IMR-90 (cell line): Measurements from ENCODE around the gene TYRO3. TPM values are rescaled to one million over a fixed set of nuclear protein-coding genes. Genes with fewer than 3 reads are reported as not detected.
"Not testable (repeated sequence)": the region's sequence is repeated elsewhere in the genome, so short reads cannot be mapped to it uniquely, and the experiment has no call there.

ENCODE experiments used
- ATAC-seq: fragments of 200-7000 bp; cut with Tn5 transposase; 2 replicates; pipeline ENCODE4 v1.9.1; 2020; ENCODE audit warnings: low read depth, mild to moderate bottlenecking, moderate library complexity
- BruUV-seq: library from RNA; stranded (reverse); fragments of 400-500 nt; replicated peaks from 2 replicates; lab custom pipeline; 2021; lab: Mats Ljungman, UMichigan
- CTCF ChIA-PET: fragments of 300-600 bp; formaldehyde crosslinking; extraction: SDS; loops from one replicate; lab custom pipeline; 2021; ENCODE audit warnings: antibody characterized with exemption; lab: Yijun Ruan, JAX
- POLR2A ChIA-PET: fragments of 300-600 bp; sonication (Branson Sonifier 250); formaldehyde crosslinking; loops from one replicate; lab custom pipeline; 2022; ENCODE audit warnings: antibody characterized with exemption; ENCODE audit not compliant: unreplicated experiment; lab: Charles Lee
- DNase-seq: peaks from one replicate; pipeline ENCODE4 v3.0.0; 2013
- H2AFZ ChIP-seq: replicated peaks from 2 replicates; pipeline ENCODE3; 2013; ENCODE audit warnings: low read length, mild to moderate bottlenecking; ENCODE audit not compliant: poor library complexity
- H2AK5ac ChIP-seq: 2 replicates; pipeline ENCODE4 v1.6.1; 2013; ENCODE audit warnings: low read depth, low read length, inconsistent platforms
- H2AK9ac ChIP-seq: replicated peaks from 2 replicates; pipeline ENCODE3; 2013; ENCODE audit warnings: mild to moderate bottlenecking, low read depth, low read length, moderate library complexity; ENCODE audit not compliant: poor library complexity
- H2BK120ac ChIP-seq: 2 replicates; pipeline ENCODE4 v1.6.1; 2013; ENCODE audit warnings: low read depth, low read length, inconsistent platforms
- H2BK15ac ChIP-seq: 3 replicates; pipeline ENCODE4 v1.6.1; 2013; ENCODE audit warnings: low read depth, low read length, inconsistent platforms
- H2BK20ac ChIP-seq: 2 replicates; pipeline ENCODE4 v1.6.1; 2013; ENCODE audit warnings: low read depth, mild to moderate bottlenecking, inconsistent platforms, low read length, moderate library complexity
- H2BK5ac ChIP-seq: 2 replicates; pipeline ENCODE4 v1.6.1; 2013; ENCODE audit warnings: mild to moderate bottlenecking, low read depth, low read length, inconsistent platforms; ENCODE audit not compliant: poor library complexity, severe bottlenecking
- H3K14ac ChIP-seq: replicated peaks from 2 replicates; pipeline ENCODE4 v1.6.1; 2013; ENCODE audit warnings: low read depth, low read length, inconsistent platforms
- H3K18ac ChIP-seq: 2 replicates; pipeline ENCODE4 v1.6.1; 2013; ENCODE audit warnings: low read depth, low read length, control low read depth
- H3K23ac ChIP-seq: 2 replicates; pipeline ENCODE4 v1.6.1; 2013; ENCODE audit warnings: low read depth, low read length, inconsistent platforms
- H3K27ac ChIP-seq: 2 replicates; pipeline ENCODE4 v1.5.1; 2013; ENCODE audit warnings: mild to moderate bottlenecking, control low read depth, low read length; ENCODE audit not compliant: insufficient read depth
- H3K27me3 ChIP-seq: 2 replicates; pipeline ENCODE4 v1.6.1; 2013; ENCODE audit warnings: low read length; ENCODE audit not compliant: control insufficient read depth, insufficient read depth
- H3K36me3 ChIP-seq: 2 replicates; pipeline ENCODE4 v1.6.1; 2013; ENCODE audit warnings: low read length, mixed read lengths; ENCODE audit not compliant: control insufficient read depth, insufficient read depth
- H3K4ac ChIP-seq: 2 replicates; pipeline ENCODE4 v1.6.1; 2013; ENCODE audit warnings: low read depth, low read length, inconsistent platforms
- H3K4me1 ChIP-seq: 2 replicates; pipeline ENCODE4 v1.6.1; 2013; ENCODE audit warnings: low read length, mixed read lengths; ENCODE audit not compliant: control insufficient read depth, insufficient read depth
- H3K4me2 ChIP-seq: 2 replicates; pipeline ENCODE4 v1.6.1; 2013; ENCODE audit warnings: low read depth, mild to moderate bottlenecking, control low read depth, low read length, moderate library complexity
- H3K4me3 ChIP-seq: 2 replicates; pipeline ENCODE4 v1.5.1; 2013; ENCODE audit warnings: low read depth, mild to moderate bottlenecking, control low read depth, low read length, moderate library complexity; ENCODE audit not compliant: insufficient read depth
- H3K56ac ChIP-seq: 2 replicates; pipeline ENCODE4 v1.6.1; 2013; ENCODE audit warnings: low read length, inconsistent platforms; ENCODE audit not compliant: insufficient read depth; ENCODE audit errors: extremely low read depth
- H3K79me1 ChIP-seq, 2 experiments: 2 replicates each; pipeline ENCODE4 v1.6.1; 2013; ENCODE audit warnings: low read length in 2 of 2, inconsistent platforms in 1 of 2, low read depth in 1 of 2
- H3K9ac ChIP-seq: 2 replicates; pipeline ENCODE4 v1.6.1; 2013; ENCODE audit warnings: low read depth, low read length, control low read depth
- H3K9me1 ChIP-seq: 2 replicates; pipeline ENCODE4 v1.6.1; 2013; ENCODE audit warnings: low read length, inconsistent platforms; ENCODE audit not compliant: insufficient read depth
- H3K9me3 ChIP-seq: 2 replicates; pipeline ENCODE4 v1.6.1; 2013; ENCODE audit warnings: low read length; ENCODE audit not compliant: control insufficient read depth, insufficient read depth
- H4K20me1 ChIP-seq: 2 replicates; pipeline ENCODE4 v1.6.1; 2013; ENCODE audit warnings: low read length, inconsistent platforms; ENCODE audit not compliant: insufficient read depth
- H4K5ac ChIP-seq: 2 replicates; pipeline ENCODE4 v1.6.1; 2013; ENCODE audit warnings: mild to moderate bottlenecking, low read depth, low read length, control low read depth
- H4K8ac ChIP-seq, 2 experiments: 2 replicates each; pipeline ENCODE4 v1.6.1; 2013; ENCODE audit warnings: low read depth in 2 of 2, low read length in 2 of 2, control low read depth in 1 of 2, inconsistent platforms in 1 of 2
- H4K91ac ChIP-seq: 2 replicates; pipeline ENCODE4 v1.6.1; 2013; ENCODE audit warnings: low read depth, low read length, inconsistent platforms; ENCODE audit not compliant: insufficient read depth
- WGBS, 2 experiments: methylation state at CpG; one replicate each; pipeline versions ENCODE4 v1.1.5 to v1.1.7; 2013; ENCODE audit warnings: missing lambda C conversion rate in 2 of 2; ENCODE audit not compliant: insufficient read length in 1 of 2; ENCODE audit errors: extremely low coverage in 2 of 2; 5-methylcytosine and 5-hydroxymethylcytosine counted together
- dilution Hi-C: fragments of 300-500 bp; cut with HindIII; formaldehyde crosslinking; loops from one replicate; pipeline ENCODE4 v1.14.3; 2018; ENCODE audit warnings: low sequenced_read_pairs; ENCODE audit not compliant: unreplicated experiment
- in situ Hi-C: fragments of 300-500 bp; cut with MboI; formaldehyde crosslinking; loops from 3 replicates; pipeline ENCODE4 v1.14.3; 2019; ENCODE audit warnings: low sequenced_read_pairs, inconsistent platforms, mixed read lengths
- intact Hi-C: fragments of 100-400 bp; cut with micrococcal nuclease; formaldehyde crosslinking; loops from 2 replicates; pipeline ENCODE4 v1.10.0; 2022
- polyA plus RNA-seq, 3 experiments: library from polyadenylated mRNA; depleted of rRNA; stranded (reverse); fragments of >200 nt; gene quantifications; 2 replicates each; pipeline ENCODE4 v1.2.3, GENCODE V29; 2012; ENCODE audit warnings: low replicate concordance in 1 of 3
- total RNA-seq: library from RNA; depleted of rRNA; stranded (reverse); fragments of >200 nt; gene quantifications from 2 replicates; pipeline ENCODE4 v1.2.3, GENCODE V29; 2012

The TYRO3 gene
- total and polyA plus RNA-seq, 2 of the 4 experiments (the other 2 are of a cell fraction): 11.5 to 18.4 TPM

GRCh38 chr15:41589571-41589970 lies 30.6 kb downstream of the TYRO3 start:
- H4K20me1 ChIP-seq, H3K27ac ChIP-seq, H4K5ac ChIP-seq, dilution Hi-C loops, H3K4me3 ChIP-seq, H2BK20ac ChIP-seq, POLR2A ChIA-PET, H3K56ac ChIP-seq, DNase-seq, H3K79me1 ChIP-seq, H3K9me1 ChIP-seq, H3K18ac ChIP-seq, CTCF ChIA-PET, ATAC-seq, H2BK120ac ChIP-seq, H3K4ac ChIP-seq, H3K4me2 ChIP-seq, H3K36me3 ChIP-seq, H3K9ac ChIP-seq, H3K27me3 ChIP-seq, H2BK15ac ChIP-seq, H3K23ac ChIP-seq, H4K91ac ChIP-seq, H2AFZ ChIP-seq, in situ Hi-C loops, H3K14ac ChIP-seq, H4K8ac ChIP-seq, H2AK9ac ChIP-seq, H2BK5ac ChIP-seq, H3K9me3 ChIP-seq, BruUV-seq, H2AK5ac ChIP-seq, H3K4me1 ChIP-seq: not testable (repeated sequence)
- intact Hi-C loops: loop anchor here (5.0 kb wide), 1 partner anchor 122 kb away; no protein-coding TSS in a partner anchor
- no CpG with 5 or more reads among the region's 2 CpGs for WGBS, 2 experiments

DNA sequence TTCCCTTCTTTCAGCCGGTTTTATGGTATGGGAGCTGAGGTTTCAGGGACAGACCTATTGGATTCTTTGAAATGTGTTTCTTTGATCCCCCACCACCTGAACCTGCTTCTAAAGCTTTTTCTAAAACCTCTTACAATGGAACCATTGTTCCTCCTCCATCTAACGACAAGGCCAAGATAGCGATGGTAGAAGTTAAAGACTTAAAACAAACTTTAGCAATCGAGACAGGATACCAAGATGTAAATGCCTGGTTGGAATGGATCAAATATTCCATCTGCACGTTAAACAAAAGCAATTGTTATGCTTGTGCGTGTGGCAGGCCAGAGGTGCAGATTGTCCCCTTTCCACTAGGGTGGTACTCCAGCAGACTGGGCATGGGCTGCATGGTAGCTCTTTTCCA lies 32.2 kb downstream of the TYRO3 start:
- BruUV-seq, H3K18ac ChIP-seq, POLR2A ChIA-PET, H3K14ac ChIP-seq, H3K56ac ChIP-seq, intact Hi-C loops, H2BK15ac ChIP-seq, ATAC-seq, H3K4me2 ChIP-seq, H3K36me3 ChIP-seq, H4K5ac ChIP-seq, dilution Hi-C loops, H3K9me3 ChIP-seq, H3K79me1 ChIP-seq, H3K9ac ChIP-seq, in situ Hi-C loops, H3K4me1 ChIP-seq, H2AK5ac ChIP-seq, H2BK120ac ChIP-seq, H3K4ac ChIP-seq, H3K9me1 ChIP-seq, H3K23ac ChIP-seq, H2BK20ac ChIP-seq, H4K20me1 ChIP-seq, H3K27ac ChIP-seq, H3K27me3 ChIP-seq, H4K8ac ChIP-seq, H2BK5ac ChIP-seq, H3K4me3 ChIP-seq, H4K91ac ChIP-seq, DNase-seq, H2AFZ ChIP-seq, H2AK9ac ChIP-seq: not testable (repeated sequence)
- CTCF ChIA-PET: interaction anchor here (0.5 to 1.4 kb wide), 2 partner anchors 12 to 114 kb away, joined by 3 to 5 read pairs; no protein-coding TSS in a partner anchor
- WGBS, 2 experiments: 83% methylated on average over 2 of the region's 6 CpGs; no CpG with 5 or more reads in 1 of the 2 experiments
